ENCODE measurements around the gene LGMN.
"Not testable (repeated sequence)": the region's sequence is repeated elsewhere in the genome, so short reads cannot be mapped to it uniquely, and the experiment has no call there.

Gene LGMN

DNA sequence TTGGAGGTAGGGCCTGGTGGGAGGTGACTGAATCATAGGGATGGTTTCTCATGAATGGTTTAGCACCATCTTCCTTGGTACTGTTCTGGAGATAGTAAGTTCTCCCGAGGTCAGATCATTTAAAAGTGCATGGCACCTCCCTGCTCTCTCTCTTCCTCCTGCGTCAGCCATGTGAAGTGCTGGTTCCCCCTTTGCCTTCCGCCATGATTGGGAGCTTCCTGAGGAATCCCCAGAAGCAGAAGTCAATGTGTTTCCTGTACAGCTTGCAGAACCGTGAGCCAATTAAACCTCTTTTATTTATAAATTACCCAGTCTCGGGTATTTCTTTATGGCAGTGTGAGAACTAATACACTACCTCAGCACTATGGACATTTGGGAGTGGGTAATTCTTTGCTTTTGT lies 4.8 kb upstream of the LGMN start:
- Mint-ChIP-seq H3K27me3 (ENCODE audit: low read depth) (peaks cover 66% of the 10 kb centered on the region), H3K27ac (no peak overlapping the region), H3K9me3 (peaks cover 4% of the 10 kb centered on the region), H3K36me3 (ENCODE audit: low read depth) (peaks cover 1% of the 10 kb centered on the region), H3K4me3 (no peak overlapping the region), H3K4me1 (ENCODE audit: low read depth) (peaks cover 18% of the 10 kb centered on the region)
- DNase-seq (ENCODE audit: low spot score), result no peak

DNA sequence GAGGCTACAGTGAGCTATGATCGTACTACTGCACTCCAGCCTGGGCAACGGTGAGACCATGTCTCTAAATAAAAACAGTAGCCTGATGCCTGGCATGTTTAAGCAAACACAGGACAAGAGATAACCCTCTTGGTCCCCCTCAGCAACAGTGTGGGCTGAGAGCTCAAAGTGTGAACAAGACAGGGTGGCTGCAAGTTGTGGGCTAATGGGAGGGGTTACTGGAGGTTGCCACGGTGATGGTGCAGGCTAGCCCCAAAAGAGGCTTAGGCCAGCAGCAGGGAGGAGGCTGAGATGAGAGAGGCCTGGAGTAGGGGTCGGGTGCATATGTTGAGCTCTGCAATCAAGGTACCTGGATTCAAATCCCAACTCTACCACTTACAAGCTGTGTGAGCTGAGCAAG lies 3.4 kb upstream of the LGMN start:
- Mint-ChIP-seq H3K27ac (no peak overlapping the region), H3K4me1 (ENCODE audit: low read depth) (peaks cover 21% of the 10 kb centered on the region), H3K36me3 (ENCODE audit: low read depth) (peaks cover 1% of the 10 kb centered on the region), H3K4me3 (no peak overlapping the region), H3K27me3 (ENCODE audit: low read depth) (peaks cover 75% of the 10 kb centered on the region), H3K9me3 (no peaks in the 10 kb centered on the region)
- no peak for DNase-seq (ENCODE audit: low spot score)

DNA sequence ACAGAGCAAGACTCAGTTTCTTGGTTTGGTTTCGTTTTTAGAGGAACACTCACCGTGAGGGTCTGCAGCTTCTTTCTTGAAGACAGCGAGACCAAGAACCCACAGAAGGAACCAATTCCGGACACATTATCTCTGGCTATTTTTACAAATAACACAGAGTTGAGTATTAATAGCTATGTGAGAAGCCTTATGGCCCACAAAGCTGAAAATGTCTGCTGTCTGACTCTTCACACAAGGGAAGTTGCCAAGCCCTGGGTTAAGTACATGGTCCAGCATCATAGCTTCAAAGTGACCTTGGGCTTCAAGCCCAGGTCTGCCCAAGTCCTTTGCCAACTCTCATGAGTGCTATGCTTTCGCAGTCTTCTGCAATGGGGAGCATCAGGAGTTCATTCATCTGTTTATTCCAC lies 2.6 kb upstream of the LGMN start:
- Mint-ChIP-seq H3K4me3 (peak overlapping the region; percentile 63), H3K27me3 (ENCODE audit: low read depth) (peaks cover 81% of the 10 kb centered on the region), H3K9me3 (no peaks in the 10 kb centered on the region), H3K27ac (no peak overlapping the region), H3K36me3 (ENCODE audit: low read depth) (peaks cover 1% of the 10 kb centered on the region), H3K4me1 (ENCODE audit: low read depth) (peaks cover 21% of the 10 kb centered on the region)
- no peak for DNase-seq (ENCODE audit: low spot score)

DNA sequence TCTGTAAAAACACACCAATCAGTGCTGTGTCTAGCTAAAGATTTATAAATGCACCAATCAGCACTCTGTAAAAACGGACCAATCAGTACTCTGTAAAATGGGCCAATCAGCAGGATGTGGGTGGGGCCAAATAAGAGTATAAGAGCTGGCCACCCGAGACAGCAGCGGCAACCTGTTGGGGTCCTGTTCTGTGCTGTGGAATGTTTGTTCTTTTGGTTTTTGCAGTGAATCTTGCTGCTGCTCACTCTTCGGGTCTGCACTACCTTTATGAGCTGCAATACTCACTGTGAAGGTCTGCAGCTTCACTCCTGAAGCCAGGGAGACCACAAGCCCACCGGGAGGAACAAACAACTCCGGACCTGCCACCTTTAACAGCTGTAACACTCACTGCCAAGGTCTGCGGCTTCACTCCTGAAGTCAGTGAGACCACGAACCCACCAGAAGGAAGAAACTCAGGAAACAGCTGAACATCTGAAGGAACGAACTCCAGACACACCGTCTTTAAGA lies 1.8 kb upstream of the LGMN start:
- DNase-seq (ENCODE audit: low spot score); H3K36me3 Mint-ChIP-seq (ENCODE audit: low read depth); H3K9me3 Mint-ChIP-seq; H3K27ac Mint-ChIP-seq: not testable (repeated sequence)
- Mint-ChIP-seq H3K4me3 (peak overlapping the region; percentile 63), H3K4me1 (ENCODE audit: low read depth) (peaks cover 21% of the 10 kb centered on the region), H3K27me3 (ENCODE audit: low read depth) (peaks cover 83% of the 10 kb centered on the region)

DNA sequence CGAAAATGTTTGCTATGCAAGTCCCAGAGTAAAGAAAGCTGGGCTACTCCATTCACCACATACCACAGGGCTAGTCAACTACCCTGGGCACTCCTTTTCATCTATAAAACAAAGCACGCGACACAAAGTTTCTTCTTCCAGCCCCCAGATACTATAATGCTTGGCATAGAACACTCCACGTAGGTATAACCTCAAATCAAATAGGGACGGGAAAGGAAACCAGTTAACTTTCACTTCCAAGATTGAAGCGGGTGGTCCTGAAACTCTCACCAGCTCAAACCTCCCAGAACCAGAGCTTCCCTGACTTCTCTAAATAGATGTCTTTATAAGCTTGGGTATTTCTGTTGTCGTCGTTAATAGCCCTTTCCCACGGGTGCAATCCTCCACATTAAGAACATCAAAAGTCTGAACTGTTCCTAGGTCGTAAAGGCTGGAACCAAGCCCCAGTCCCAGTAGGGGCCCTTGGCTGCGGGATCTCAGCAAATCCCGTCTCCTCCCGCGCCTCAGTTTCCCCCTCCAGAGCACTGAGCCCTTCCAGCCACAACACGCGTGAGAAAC lies 647 bp downstream of the LGMN start:
- H3K4me3 Mint-ChIP-seq, result peak overlapping the region; percentile 72
- peaks cover 21% of the 10 kb centered on the region for H3K4me1 Mint-ChIP-seq (ENCODE audit: low read depth)
- no peak for DNase-seq (ENCODE audit: low spot score)
- peaks cover 1% of the 10 kb centered on the region for H3K36me3 Mint-ChIP-seq (ENCODE audit: low read depth)
- H3K27me3 Mint-ChIP-seq (ENCODE audit: low read depth), result peaks cover 68% of the 10 kb centered on the region
- H3K9me3 Mint-ChIP-seq, result no peaks in the 10 kb centered on the region
- no peak overlapping the region for H3K27ac Mint-ChIP-seq

DNA sequence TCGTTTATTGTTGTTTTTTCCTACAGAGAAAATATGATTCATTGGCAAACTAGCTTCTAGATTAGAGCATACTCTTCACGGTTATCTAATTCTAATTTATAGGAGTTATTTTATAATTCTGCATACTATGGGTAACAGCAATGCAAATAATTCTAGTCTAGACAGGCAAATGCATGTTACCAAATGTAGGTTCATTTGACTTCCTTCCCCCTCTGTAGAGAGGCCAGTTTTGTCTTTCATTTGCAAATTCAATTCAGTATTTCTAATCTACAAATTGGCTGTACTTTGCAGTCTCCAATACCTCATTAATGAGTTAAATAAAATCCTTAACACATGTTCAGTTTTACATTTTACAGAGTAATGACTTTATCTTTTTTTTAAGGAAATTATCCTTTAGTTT lies 4.2 kb downstream of the LGMN start:
- no peak overlapping the region for H3K27ac Mint-ChIP-seq
- H3K36me3 Mint-ChIP-seq (ENCODE audit: low read depth), result no peaks in the 10 kb centered on the region
- peaks cover 9% of the 10 kb centered on the region for H3K4me1 Mint-ChIP-seq (ENCODE audit: low read depth)
- no peaks in the 10 kb centered on the region for H3K9me3 Mint-ChIP-seq
- no peak overlapping the region for H3K4me3 Mint-ChIP-seq
- peaks cover 53% of the 10 kb centered on the region for H3K27me3 Mint-ChIP-seq (ENCODE audit: low read depth)
- no peak for DNase-seq (ENCODE audit: low spot score)

DNA sequence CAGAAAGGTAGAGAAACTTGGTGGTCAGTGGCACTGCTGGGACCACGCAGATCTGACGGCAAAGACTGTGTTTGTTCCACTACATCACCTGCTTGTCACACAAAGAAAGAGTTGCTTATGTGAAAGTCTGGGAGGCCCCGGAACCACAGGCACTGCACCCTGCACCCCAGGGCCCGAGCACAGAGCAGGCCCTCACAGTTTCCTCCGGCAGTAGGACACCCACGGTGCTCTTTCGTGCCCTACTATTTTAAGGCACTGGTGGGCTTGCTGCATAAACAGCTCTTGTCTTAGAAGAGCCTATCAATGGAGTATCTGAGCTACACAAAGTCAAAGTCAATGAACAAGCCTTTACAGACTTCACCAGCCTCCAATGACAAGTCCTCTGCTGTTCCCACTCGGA lies 8.0 kb downstream of the LGMN start:
- DNase-seq (ENCODE audit: low spot score), result no peak
- Mint-ChIP-seq H3K4me3 (no peak overlapping the region), H3K36me3 (ENCODE audit: low read depth) (no peaks in the 10 kb centered on the region), H3K4me1 (ENCODE audit: low read depth) (peaks cover 11% of the 10 kb centered on the region), H3K27me3 (ENCODE audit: low read depth) (peaks cover 36% of the 10 kb centered on the region), H3K9me3 (no peaks in the 10 kb centered on the region), H3K27ac (no peak overlapping the region)

DNA sequence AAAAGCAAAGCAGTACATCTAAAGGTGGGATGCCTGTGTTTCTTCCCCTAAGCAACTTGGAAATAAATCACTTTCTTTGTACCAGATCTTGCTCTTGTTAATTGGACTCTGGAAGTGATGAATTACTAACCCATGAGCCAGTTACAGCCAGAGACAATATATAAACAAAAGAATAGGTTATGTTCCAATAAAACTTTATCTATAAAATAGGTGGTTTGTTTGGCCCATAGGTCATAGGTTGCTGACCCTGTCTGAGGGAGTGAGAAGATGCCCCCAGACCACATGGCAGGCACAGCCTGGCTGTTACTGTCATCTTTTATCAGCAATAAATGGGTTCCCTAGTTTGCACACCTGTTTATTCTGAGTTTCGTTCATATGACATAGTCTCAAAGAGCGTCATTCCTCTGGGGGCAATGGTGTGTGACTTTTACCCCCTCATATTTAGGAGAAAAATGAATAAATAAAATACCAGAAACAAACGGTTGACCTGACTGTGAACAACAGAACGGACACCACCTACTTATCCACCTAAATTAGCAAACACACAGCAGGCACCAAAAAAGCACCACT lies 10.7 kb downstream of the LGMN start:
- Mint-ChIP-seq H3K27me3 (ENCODE audit: low read depth) (peaks cover 37% of the 10 kb centered on the region), H3K9me3 (no peaks in the 10 kb centered on the region), H3K27ac (peak overlapping the region; percentile 15), H3K4me1 (ENCODE audit: low read depth) (peaks cover 11% of the 10 kb centered on the region), H3K4me3 (no peak overlapping the region), H3K36me3 (ENCODE audit: low read depth) (no peaks in the 10 kb centered on the region)
- DNase-seq (ENCODE audit: low spot score), result no peak

DNA sequence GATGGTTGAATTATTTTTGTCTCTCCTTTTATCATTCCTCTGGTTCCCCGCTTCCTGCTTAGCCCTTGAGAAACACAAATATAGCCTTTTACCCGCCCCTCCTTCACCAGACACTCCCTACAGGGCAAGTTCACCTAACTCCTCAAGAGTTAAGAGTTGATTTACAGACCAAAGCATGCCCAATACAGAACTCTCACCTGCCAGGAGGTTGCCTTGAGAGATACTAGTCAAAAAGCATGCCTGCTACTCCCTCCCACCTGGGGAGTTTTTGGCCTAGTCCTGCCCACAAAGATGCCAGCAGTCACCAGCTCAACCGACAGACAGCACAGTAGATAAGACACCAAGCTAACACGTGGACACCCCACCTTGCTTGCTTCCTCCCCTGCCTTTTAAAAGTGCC lies 11.2 kb downstream of the LGMN start:
- DNase-seq (ENCODE audit: low spot score), result no peak
- Mint-ChIP-seq H3K36me3 (ENCODE audit: low read depth) (no peaks in the 10 kb centered on the region), H3K27me3 (ENCODE audit: low read depth) (peaks cover 41% of the 10 kb centered on the region), H3K9me3 (no peaks in the 10 kb centered on the region), H3K4me3 (peak overlapping the region; percentile 5), H3K4me1 (ENCODE audit: low read depth) (peaks cover 11% of the 10 kb centered on the region), H3K27ac (peak overlapping the region; percentile 15)

DNA sequence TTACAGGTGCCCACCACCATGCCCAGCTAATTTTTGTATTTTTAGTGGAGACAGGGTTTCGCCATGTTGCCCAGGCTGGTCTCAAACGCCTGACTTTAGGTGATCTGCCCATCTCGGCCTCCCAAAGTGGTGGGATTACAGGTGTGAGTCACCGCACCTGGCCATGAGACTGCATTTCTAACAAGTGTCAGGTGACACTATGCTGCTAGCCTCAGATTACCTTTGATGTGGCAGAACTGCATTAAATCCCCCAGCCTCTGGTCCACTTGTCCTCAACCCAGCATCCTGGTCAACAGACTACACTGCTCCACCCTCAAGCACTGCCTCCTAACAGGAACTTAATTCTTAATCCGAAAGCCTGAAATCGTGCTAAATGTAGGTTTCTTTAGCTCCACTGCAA lies 13.1 kb downstream of the LGMN start:
- Mint-ChIP-seq H3K27me3 (ENCODE audit: low read depth) (peaks cover 48% of the 10 kb centered on the region), H3K9me3 (peaks cover 9% of the 10 kb centered on the region), H3K4me3 (no peak overlapping the region)

DNA sequence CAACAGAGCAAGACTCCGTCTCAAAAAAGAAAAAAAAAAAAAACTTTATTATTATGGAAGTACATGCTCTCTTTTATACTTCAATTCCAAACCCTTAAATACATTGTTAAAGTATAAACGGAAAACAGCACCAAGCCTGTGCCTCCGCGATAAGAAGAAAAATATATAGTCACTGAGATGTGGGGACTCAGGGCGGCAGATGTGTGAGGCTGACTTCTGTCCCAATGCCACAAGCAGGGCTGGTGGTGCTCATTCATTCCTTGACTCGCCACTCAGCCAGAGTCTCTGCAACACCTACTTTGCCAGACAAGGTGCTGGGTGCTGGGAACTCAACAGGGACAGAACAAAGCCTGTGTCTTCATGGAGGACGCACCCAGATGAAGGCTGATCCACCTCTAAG lies 13.8 kb downstream of the LGMN start:
- H3K9me3 Mint-ChIP-seq, result peaks cover 9% of the 10 kb centered on the region
- H3K27me3 Mint-ChIP-seq (ENCODE audit: low read depth), result peaks cover 44% of the 10 kb centered on the region
- H3K36me3 Mint-ChIP-seq (ENCODE audit: low read depth), result no peaks in the 10 kb centered on the region
- no peak overlapping the region for H3K27ac Mint-ChIP-seq
- DNase-seq (ENCODE audit: low spot score), result no peak
- peaks cover 15% of the 10 kb centered on the region for H3K4me1 Mint-ChIP-seq (ENCODE audit: low read depth)
- no peak overlapping the region for H3K4me3 Mint-ChIP-seq

More for the DNA sequence above, 13.1 kb downstream of the LGMN start:
- no peak for DNase-seq (ENCODE audit: low spot score)
- no peak overlapping the region for H3K27ac Mint-ChIP-seq
- H3K36me3 Mint-ChIP-seq (ENCODE audit: low read depth), result no peaks in the 10 kb centered on the region
- H3K4me1 Mint-ChIP-seq (ENCODE audit: low read depth), result peaks cover 11% of the 10 kb centered on the region

DNA sequence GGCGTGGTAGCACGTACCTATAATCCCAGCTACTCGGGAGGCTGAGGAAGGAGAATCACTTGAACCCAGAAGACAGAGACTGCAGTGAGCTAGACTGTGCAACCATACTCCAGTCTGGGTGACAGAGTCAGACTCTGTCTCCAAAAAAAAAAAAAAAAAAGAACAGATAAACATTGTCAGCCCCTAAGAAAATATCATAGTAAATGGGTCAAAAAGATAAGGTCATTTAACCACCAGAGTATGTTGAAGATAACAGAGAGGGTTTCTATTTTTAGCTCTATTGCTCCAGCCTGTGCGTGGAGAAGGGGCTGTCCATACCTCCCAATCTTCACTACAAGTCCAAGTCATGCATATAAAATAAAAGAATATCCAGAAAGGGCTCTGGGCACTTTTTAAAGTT lies 15.4 kb downstream of the LGMN start:
- H3K9me3 Mint-ChIP-seq, result peaks cover 9% of the 10 kb centered on the region
- peaks cover 26% of the 10 kb centered on the region for H3K4me1 Mint-ChIP-seq (ENCODE audit: low read depth)
- H3K27me3 Mint-ChIP-seq (ENCODE audit: low read depth), result peaks cover 47% of the 10 kb centered on the region
- no peaks in the 10 kb centered on the region for H3K36me3 Mint-ChIP-seq (ENCODE audit: low read depth)
- DNase-seq (ENCODE audit: low spot score), result no peak
- H3K27ac Mint-ChIP-seq, result no peak overlapping the region
- H3K4me3 Mint-ChIP-seq, result no peak overlapping the region

DNA sequence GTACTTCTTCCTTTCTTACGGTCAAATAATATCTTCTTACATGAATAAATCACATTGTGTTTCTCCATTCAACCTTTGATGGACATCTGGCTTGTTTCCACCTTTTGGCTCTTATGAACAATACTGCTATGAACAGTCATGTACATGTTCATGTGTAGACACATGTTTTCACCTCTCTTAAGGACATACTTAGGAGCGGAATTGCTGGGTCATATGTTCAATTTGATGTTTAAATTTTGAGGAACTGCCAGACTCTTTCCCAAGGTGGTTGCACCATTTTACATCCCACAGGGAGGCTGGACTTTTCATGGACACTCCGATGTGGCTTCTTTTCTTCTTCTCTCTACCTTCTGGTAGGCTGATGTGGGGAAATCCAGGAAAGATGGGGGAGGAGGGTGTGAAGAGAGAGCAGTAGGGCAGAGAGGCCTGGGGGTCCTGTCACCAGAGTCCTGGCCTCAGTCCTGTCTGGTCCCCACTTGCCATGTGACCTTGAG lies 16.8 kb downstream of the LGMN start:
- no peaks in the 10 kb centered on the region for H3K36me3 Mint-ChIP-seq (ENCODE audit: low read depth)
- H3K9me3 Mint-ChIP-seq, result peaks cover 9% of the 10 kb centered on the region
- H3K27me3 Mint-ChIP-seq (ENCODE audit: low read depth), result peaks cover 49% of the 10 kb centered on the region
- peaks cover 17% of the 10 kb centered on the region for H3K4me1 Mint-ChIP-seq (ENCODE audit: low read depth)
- DNase-seq (ENCODE audit: low spot score), result no peak
- H3K27ac Mint-ChIP-seq, result no peak overlapping the region
- H3K4me3 Mint-ChIP-seq, result no peak overlapping the region

DNA sequence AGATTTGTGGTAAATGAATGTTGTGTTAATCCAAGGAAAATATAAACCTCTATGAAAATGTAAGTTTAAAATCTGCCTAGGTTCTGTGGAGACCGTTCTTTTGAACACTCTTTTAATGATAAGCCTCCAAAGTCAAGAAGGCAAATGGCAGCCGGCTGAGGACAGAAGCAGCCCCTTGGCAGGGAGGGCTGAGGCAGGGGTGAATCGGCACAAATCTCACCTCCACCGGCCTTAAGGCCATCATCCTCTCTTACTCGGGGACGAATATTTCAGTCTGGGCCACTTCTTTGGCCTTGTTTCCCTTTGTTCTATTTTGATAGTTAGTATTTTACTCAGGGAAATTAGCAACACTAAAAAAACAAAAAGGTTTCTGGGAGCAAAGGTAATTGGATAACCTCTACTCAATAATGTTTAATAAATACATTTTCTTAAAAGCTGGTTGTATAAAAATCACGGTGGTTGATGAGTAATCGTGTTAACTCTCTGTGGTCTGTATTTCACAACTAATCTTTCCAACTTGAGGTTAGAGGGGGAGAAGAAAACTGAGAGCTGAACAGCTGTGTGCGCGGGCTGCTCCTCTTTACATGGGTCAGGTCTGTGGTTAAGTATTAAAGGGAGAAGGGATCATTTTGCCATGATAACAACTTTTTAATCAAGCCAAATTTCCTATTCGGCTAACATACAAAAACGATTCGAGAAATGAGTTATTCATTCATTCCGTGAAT lies 18.6 kb downstream of the LGMN start:
- Mint-ChIP-seq H3K27ac (no peak overlapping the region), H3K9me3 (peaks cover 9% of the 10 kb centered on the region)

More for the DNA sequence above, 18.6 kb downstream of the LGMN start:
- Mint-ChIP-seq H3K27me3 (ENCODE audit: low read depth) (peaks cover 43% of the 10 kb centered on the region), H3K4me1 (ENCODE audit: low read depth) (peaks cover 18% of the 10 kb centered on the region), H3K4me3 (no peak overlapping the region), H3K36me3 (ENCODE audit: low read depth) (no peaks in the 10 kb centered on the region)
- peak; percentile 24 for DNase-seq (ENCODE audit: low spot score)
